Nephron (organoid): ENCODE data around the gene TMEM135.

Experiments
- H3K27ac Mint-ChIP-seq, 3 experiments: 2 replicates each; pipeline ENCODE4 v1.8.0; 2020; ENCODE audit warnings: mixed read lengths in 3 of 3, mild to moderate bottlenecking in 2 of 3, moderate library complexity in 1 of 3
- H3K27me3 Mint-ChIP-seq: 2 replicates; pipeline ENCODE4 v1.8.0; 2021; ENCODE audit warnings: low read depth, mild to moderate bottlenecking, moderate library complexity, mixed read lengths
- H3K36me3 Mint-ChIP-seq: 2 replicates; pipeline ENCODE4 v1.8.0; 2020; ENCODE audit warnings: low read depth, mixed read lengths
- H3K4me1 Mint-ChIP-seq: 2 replicates; pipeline ENCODE4 v1.8.0; 2020; ENCODE audit warnings: mixed read lengths
- H3K4me3 Mint-ChIP-seq, 3 experiments: 2 replicates each; pipeline ENCODE4 v1.8.0; 2020; ENCODE audit warnings: mild to moderate bottlenecking in 3 of 3, mixed read lengths in 3 of 3, moderate library complexity in 2 of 3
- H3K9me3 Mint-ChIP-seq: 2 replicates; pipeline ENCODE4 v1.8.0; 2020; ENCODE audit warnings: mixed read lengths
- TF ChIP-seq, protein P1 (sequence below), 3 experiments: fragments of 200-600 bp; sonication (generic); IDR thresholded peaks; one replicate each; pipeline ENCODE4 v1.5.0; 2021; ENCODE audit warnings: antibody characterized with exemption in 3 of 3; ENCODE audit not compliant: unreplicated experiment in 3 of 3

The TMEM135 gene

DNA sequence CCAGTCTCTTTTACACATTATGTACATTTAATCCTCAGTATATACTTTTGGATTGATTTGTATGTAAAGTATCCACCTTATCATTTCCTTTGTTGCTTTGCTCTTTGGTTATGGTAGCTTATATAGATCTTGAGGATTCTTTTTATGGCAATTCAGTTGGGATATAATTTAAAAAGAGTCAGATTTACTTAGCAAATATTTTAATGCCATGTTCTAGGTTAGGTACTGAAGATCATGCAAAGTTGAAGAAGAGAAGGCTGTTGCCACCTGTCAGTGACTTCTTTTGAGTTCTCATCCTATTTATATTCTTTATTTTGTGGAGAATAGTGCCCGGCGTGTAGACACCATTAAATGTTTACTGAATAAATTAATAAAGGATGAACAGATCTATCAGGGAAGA is 279.7 kb downstream of the TMEM135 start:
- no peak overlapping the region for H3K4me3 Mint-ChIP-seq
- H3K36me3 Mint-ChIP-seq = peaks cover 25% of the 10 kb centered on the region
- H3K27me3 Mint-ChIP-seq = no peaks in the 10 kb centered on the region
- H3K27ac Mint-ChIP-seq = peak overlapping the region; percentile 13 to 95 (median 61)
- H3K4me1 Mint-ChIP-seq = peaks cover 50% of the 10 kb centered on the region
- TF ChIP-seq, protein P1, sequence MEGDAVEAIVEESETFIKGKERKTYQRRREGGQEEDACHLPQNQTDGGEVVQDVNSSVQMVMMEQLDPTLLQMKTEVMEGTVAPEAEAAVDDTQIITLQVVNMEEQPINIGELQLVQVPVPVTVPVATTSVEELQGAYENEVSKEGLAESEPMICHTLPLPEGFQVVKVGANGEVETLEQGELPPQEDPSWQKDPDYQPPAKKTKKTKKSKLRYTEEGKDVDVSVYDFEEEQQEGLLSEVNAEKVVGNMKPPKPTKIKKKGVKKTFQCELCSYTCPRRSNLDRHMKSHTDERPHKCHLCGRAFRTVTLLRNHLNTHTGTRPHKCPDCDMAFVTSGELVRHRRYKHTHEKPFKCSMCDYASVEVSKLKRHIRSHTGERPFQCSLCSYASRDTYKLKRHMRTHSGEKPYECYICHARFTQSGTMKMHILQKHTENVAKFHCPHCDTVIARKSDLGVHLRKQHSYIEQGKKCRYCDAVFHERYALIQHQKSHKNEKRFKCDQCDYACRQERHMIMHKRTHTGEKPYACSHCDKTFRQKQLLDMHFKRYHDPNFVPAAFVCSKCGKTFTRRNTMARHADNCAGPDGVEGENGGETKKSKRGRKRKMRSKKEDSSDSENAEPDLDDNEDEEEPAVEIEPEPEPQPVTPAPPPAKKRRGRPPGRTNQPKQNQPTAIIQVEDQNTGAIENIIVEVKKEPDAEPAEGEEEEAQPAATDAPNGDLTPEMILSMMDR (IDR thresholded peaks at IDR 0.05; ENCODE audit: unreplicated experiment in 3 of 3) = no peak
- H3K9me3 Mint-ChIP-seq = no peaks in the 10 kb centered on the region

DNA sequence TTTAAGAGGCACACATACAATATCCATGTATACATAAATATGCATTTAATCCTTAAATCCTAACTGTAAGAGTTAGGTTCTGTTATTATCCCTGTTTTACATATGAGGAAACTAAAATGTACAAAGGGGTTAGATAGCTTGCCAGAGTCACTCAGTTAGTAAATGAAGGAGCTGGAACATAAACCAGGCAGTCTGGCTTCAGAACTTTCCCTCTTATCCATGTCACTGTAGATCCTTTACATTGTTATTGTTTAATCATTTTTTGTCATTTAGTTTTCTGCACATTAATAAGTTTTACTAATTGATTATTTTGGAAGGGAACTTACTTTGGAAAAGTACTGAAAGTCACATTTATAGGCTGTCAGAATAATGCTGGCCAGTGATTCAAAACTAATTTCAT is 282.4 kb downstream of the TMEM135 start:
- Mint-ChIP-seq H3K36me3 (peaks cover 31% of the 10 kb centered on the region), H3K27ac (peak overlapping the region; percentile 59 to 90 (median 61)), H3K9me3 (no peaks in the 10 kb centered on the region), H3K4me1 (peaks cover 38% of the 10 kb centered on the region), H3K27me3 (no peaks in the 10 kb centered on the region), H3K4me3 (no peak overlapping the region)
- TF ChIP-seq, protein P1 (IDR thresholded peaks at IDR 0.05; ENCODE audit: unreplicated experiment in 3 of 3) = no peak

DNA sequence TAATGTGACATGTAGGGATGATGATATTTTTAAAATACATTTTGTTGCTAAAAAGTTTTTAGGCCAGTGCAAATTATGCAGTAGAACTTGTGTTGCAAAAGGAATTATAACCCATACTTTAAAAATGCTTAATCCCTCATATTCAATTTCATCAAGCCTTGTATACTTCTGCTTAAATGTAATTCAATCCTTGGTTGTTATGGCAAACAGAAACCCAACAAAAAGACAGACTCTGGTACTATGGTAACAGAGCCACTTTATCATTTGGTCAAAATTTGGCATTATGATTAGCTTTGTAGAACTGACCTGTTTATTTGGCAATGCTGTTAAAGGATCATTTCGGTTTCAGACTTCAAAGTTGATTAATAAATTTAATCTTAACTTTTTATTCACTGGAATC is 284.8 kb downstream of the TMEM135 start:
- H3K4me3 Mint-ChIP-seq = no peak overlapping the region
- no peaks in the 10 kb centered on the region for H3K27me3 Mint-ChIP-seq
- H3K4me1 Mint-ChIP-seq = peaks cover 29% of the 10 kb centered on the region
- peaks cover 45% of the 10 kb centered on the region for H3K36me3 Mint-ChIP-seq
- no peaks in the 10 kb centered on the region for H3K9me3 Mint-ChIP-seq
- no peak overlapping the region for H3K27ac Mint-ChIP-seq
- TF ChIP-seq, protein P1 (IDR thresholded peaks at IDR 0.05; ENCODE audit: unreplicated experiment in 3 of 3) = no peak

DNA sequence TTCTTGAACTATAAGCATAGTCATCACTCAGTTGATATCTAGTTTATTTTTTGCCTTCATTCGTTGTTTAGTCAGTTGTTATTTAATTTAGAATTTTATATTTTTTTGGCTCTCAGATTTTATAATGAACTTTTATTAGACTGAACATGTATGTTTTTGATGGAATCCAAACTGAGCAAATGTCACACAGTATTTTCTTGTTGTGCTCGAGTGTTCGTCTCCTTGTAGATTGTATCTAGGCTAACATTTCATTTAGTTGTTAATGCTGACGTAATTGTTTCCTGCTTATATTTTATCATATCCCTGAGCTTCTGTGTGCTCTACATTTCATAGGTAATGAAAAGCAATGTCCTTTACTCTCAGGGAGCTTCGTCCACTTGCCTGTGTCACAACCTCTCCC is 286.2 kb downstream of the TMEM135 start:
- Mint-ChIP-seq H3K27ac (no peak overlapping the region), H3K4me1 (peaks cover 21% of the 10 kb centered on the region), H3K4me3 (no peak overlapping the region), H3K9me3 (no peaks in the 10 kb centered on the region), H3K36me3 (peaks cover 53% of the 10 kb centered on the region), H3K27me3 (no peaks in the 10 kb centered on the region)
- TF ChIP-seq, protein P1 (IDR thresholded peaks at IDR 0.05; ENCODE audit: unreplicated experiment in 3 of 3) = no peak

DNA sequence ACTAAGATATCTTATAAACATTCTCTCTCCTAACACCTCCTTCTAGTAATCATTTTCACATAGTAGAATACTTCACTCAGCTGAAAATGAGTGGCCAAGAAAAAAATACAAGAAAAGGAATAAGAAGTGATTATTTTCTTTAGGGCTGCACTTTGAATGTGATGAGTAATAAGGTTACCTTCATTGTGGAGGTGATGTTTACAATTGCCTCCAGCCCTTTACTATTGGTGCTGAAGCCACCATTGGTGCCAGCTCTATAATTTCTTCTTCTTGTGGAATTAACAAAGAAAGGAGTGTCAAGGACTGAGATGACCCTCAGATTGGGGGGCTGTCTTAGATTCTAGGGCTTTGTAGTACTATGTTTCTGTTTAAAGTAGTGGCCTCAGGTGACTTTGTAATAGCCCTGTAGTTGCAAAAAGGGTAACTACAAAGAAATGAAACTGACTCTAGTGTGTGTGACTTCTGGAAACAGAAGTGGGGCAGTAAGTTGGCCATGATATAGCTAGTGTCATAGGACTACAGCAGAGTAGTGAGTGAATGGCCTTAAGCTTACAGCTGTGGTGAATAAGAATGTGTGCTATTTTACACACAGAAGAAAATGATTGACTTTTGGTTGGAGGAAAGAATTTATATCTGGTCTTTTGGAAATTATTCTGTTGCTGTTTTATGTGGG is 287.2 kb downstream of the TMEM135 start:
- no peak overlapping the region for H3K4me3 Mint-ChIP-seq
- H3K27me3 Mint-ChIP-seq = no peaks in the 10 kb centered on the region
- H3K36me3 Mint-ChIP-seq = peaks cover 50% of the 10 kb centered on the region
- TF ChIP-seq, protein P1 (IDR thresholded peaks at IDR 0.05; ENCODE audit: unreplicated experiment in 3 of 3) = no peak
- peak overlapping the region in 2 of 3 experiments; percentile 14 to 37 for H3K27ac Mint-ChIP-seq
- H3K4me1 Mint-ChIP-seq = peaks cover 24% of the 10 kb centered on the region
- no peaks in the 10 kb centered on the region for H3K9me3 Mint-ChIP-seq

DNA sequence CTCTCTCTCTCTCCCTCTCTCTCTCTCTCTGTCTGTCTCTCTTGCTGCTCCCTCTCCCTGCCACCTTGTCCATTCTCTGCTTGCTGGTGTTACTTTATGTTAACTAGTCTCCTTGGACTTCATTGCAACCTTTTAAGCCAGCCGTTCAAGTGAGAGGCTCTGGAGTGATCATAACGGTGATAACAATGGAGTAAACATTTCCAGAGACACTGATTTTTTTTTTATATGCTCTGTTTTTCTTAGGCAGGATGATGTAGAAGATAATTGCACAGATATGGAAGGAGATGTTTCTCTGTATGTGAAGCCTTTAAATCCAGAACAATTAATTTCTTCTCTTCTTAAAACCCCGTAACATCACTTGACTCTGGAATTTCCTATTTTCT is 287.7 kb downstream of the TMEM135 start:
- TF ChIP-seq, protein P1 (IDR thresholded peaks at IDR 0.05; ENCODE audit: unreplicated experiment in 3 of 3) = no peak
- H3K27ac Mint-ChIP-seq = peak overlapping the region in 2 of 3 experiments; percentile 14 to 37
- no peak overlapping the region for H3K4me3 Mint-ChIP-seq
- no peaks in the 10 kb centered on the region for H3K9me3 Mint-ChIP-seq
- H3K27me3 Mint-ChIP-seq = no peaks in the 10 kb centered on the region
- H3K4me1 Mint-ChIP-seq = peaks cover 23% of the 10 kb centered on the region
- peaks cover 50% of the 10 kb centered on the region for H3K36me3 Mint-ChIP-seq
